ENCODE measurements around the gene DGLUCY.
"Not testable (repeated sequence)": the region's sequence is repeated elsewhere in the genome, so short reads cannot be mapped to it uniquely, and the experiment has no call there.

DGLUCY gene

DNA sequence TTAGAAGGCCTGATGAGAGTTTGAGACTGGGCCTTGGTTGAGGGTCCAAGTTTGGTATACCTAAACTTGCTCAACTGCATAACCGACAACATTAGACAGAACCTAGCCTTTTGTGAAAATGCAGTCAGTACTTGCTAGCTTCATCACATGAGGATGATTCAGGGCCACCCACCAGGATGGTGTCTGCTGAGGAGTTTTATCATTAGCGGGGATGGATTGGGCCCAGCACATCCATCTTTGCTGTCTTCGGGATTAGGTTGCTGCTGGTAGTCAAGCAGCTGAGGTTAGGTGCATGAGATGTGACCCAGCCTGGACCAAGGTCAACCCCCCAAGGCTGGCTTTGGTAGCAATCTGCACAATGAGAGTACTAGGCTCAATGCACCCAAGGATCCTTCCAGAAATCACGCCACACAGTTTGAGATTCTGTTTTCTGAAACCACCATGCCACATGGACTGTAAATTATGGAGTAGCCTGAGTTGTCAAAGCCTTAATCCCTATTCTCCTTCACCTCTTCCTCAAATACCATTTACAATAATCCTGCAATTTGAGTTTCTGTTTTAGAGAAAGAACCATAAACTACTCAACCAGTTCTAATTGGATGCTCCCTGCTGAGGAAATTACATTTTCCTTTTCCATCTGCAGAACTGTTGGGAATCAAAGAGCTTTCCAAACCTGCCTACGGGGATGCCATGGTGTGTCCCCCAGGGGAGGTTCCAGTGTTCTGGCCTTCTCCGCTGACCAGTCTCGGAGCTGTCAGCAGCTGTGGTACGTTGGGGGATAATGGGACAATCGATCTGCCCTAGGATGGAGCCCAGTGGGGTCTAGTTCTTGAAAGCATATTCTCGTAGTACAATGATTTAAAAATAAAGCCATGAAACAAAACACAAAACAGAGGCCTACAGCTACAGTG lies 61.7 kb downstream of the DGLUCY start:
- H3K27me3 Mint-ChIP-seq: no peaks in the 10 kb centered on the region
- DNase-seq: no peak
- no peak overlapping the region for H3K4me3 Mint-ChIP-seq
- H3K4me1 Mint-ChIP-seq: peaks cover 5 to 16% of the 10 kb centered on the region in 2 donors
- peaks cover 23 to 36% of the 10 kb centered on the region in 2 donors for H3K36me3 Mint-ChIP-seq
- no peaks in the 10 kb centered on the region for H3K9me3 Mint-ChIP-seq
- ATAC-seq (replicated peaks): no peak
- no peak overlapping the region for H3K27ac Mint-ChIP-seq

- H3K4me3 Mint-ChIP-seq: no peak overlapping the region
- H3K4me1 Mint-ChIP-seq: peaks cover 5 to 16% of the 10 kb centered on the region in 2 donors
- ATAC-seq (replicated peaks) (peak; percentile 74 to 81), DNase-seq (peak; percentile 31)
- H3K9me3 Mint-ChIP-seq: no peaks in the 10 kb centered on the region
- peaks cover 29 to 38% of the 10 kb centered on the region in 2 donors for H3K36me3 Mint-ChIP-seq
- H3K27me3 Mint-ChIP-seq: no peaks in the 10 kb centered on the region
- H3K27ac Mint-ChIP-seq: peak overlapping the region; percentile 62
Measured at GRCh38 chr14:91177073-91178034, 63.5 kb downstream of the DGLUCY start.

DNA sequence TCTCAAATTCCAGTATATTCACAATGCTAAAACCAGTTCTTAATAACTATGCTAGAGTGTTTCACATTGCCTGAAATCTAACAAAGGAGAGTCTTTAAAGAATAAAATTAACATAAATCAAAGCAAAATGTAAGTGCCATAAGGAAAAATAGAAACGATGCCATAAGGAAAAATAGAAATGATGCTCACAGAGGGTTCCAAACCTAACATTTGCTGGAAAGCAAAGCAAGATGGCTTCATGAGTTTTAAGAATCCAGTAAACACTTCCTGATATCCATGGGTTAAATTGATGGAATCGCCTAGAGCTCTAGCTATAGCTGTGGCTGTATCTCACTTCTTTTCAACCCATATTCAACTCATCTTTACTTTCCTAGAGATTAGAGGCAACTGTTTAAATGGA lies 66.7 kb downstream of the DGLUCY start:
- no peak overlapping the region for H3K27ac Mint-ChIP-seq
- ATAC-seq (replicated peaks) (no peak), DNase-seq (no peak)
- peaks cover 21 to 31% of the 10 kb centered on the region in 2 donors for H3K36me3 Mint-ChIP-seq
- H3K4me3 Mint-ChIP-seq: no peak overlapping the region
- H3K9me3 Mint-ChIP-seq: no peaks in the 10 kb centered on the region
- H3K4me1 Mint-ChIP-seq: peaks cover 1 to 9% of the 10 kb centered on the region in 2 donors
- H3K27me3 Mint-ChIP-seq: no peaks in the 10 kb centered on the region

DNA sequence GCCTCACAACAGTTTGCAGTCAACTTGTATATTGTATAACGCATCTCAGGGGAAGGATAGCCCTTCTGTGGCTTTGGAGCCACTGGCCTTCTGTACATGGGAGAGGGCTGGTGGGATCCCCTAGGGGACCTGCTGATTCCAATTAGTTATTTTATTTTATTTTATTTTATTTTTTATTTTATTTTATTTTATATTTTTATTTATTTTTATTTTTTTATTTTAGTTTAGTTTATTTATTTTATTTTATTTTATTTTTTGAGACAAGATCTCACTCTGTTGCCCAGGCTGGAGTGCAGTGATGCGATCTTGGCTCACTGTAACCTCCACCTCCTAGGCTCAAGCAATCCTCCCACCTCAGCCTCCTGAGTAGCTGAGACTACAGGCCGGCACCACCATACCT lies 68.9 kb downstream of the DGLUCY start:
- not testable (repeated sequence) for DNase-seq; ATAC-seq (replicated peaks); H3K27me3 Mint-ChIP-seq; H3K27ac Mint-ChIP-seq; H3K4me3 Mint-ChIP-seq; H3K4me1 Mint-ChIP-seq; H3K9me3 Mint-ChIP-seq
- peaks cover 22 to 32% of the 10 kb centered on the region in 2 donors for H3K36me3 Mint-ChIP-seq

- Mint-ChIP-seq H3K27me3 (no peaks in the 10 kb centered on the region), H3K9me3 (no peaks in the 10 kb centered on the region), H3K4me3 (no peak overlapping the region), H3K27ac (no peak overlapping the region), H3K36me3 (peaks cover 33 to 42% of the 10 kb centered on the region in 2 donors), H3K4me1 (no peaks in the 10 kb centered on the region)
- ATAC-seq (replicated peaks) (no peak), DNase-seq (no peak)
Measured at GRCh38 chr14:91184559-91184958, 70.7 kb downstream of the DGLUCY start.

- ATAC-seq (replicated peaks) (no peak), DNase-seq (no peak)
- H3K27me3 Mint-ChIP-seq: no peaks in the 10 kb centered on the region
- no peak overlapping the region for H3K4me3 Mint-ChIP-seq
- H3K9me3 Mint-ChIP-seq: no peaks in the 10 kb centered on the region
- H3K36me3 Mint-ChIP-seq: peaks cover 42 to 52% of the 10 kb centered on the region in 2 donors
- H3K27ac Mint-ChIP-seq: no peak overlapping the region
- no peaks in the 10 kb centered on the region for H3K4me1 Mint-ChIP-seq
Measured at GRCh38 chr14:91185721-91186120, 71.8 kb downstream of the DGLUCY start.

DNA sequence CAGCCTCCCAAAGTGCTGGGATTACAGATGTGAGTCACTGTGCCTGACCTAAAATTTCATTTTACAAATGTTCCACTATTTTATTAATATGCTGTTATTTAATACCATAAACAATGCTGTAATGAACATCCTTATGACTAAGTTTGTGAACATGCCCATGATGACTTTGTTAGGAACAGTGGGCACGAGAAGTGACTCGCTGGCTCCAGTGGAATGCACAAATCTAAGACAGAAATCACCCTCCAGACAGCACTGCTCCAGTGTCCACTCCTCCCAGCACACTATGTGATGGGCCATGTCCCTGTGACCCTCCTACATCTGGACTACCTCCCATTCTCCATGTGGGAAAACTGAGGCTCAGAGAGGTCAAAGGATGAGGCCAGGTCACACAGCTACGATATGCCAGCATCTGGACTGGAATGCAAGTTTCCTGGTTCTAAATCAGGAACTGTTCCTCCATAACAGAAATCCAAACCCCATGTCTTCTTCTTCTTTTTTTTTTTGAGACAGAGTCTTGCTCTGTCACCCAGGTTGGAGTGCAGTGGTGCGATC lies 72.7 kb downstream of the DGLUCY start:
- Mint-ChIP-seq H3K9me3 (no peaks in the 10 kb centered on the region), H3K4me1 (no peaks in the 10 kb centered on the region), H3K4me3 (no peak overlapping the region), H3K27ac (no peak overlapping the region), H3K36me3 (peaks cover 42 to 53% of the 10 kb centered on the region in 2 donors), H3K27me3 (no peaks in the 10 kb centered on the region)
- no peak for DNase-seq
- ATAC-seq (replicated peaks): no peak

DNA sequence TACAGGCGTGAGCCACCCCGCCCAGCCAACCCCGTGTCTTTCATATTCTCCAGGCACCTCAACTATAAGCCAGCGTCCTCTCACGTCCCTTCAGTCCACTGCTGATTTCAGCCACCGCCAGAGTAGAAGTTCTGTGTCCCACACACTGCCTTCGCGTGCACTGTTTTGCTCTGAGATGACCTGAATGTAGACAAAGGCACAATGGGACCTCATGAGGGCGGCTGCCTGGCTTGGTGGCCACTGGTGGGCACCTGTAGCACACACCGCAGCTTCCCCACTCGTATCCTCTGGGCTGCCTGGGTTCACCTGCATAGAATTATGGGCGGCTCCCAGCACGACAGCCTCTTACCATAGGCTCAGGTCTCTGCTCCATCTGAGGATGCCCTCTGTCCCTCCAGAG lies 73.4 kb downstream of the DGLUCY start:
- no peaks in the 10 kb centered on the region for H3K4me1 Mint-ChIP-seq
- peak overlapping the region; percentile 37 for H3K27ac Mint-ChIP-seq
- ATAC-seq (replicated peaks) (no peak), DNase-seq (no peak)
- no peaks in the 10 kb centered on the region for H3K27me3 Mint-ChIP-seq
- H3K4me3 Mint-ChIP-seq: no peak overlapping the region
- peaks cover 43 to 57% of the 10 kb centered on the region in 2 donors for H3K36me3 Mint-ChIP-seq
- no peaks in the 10 kb centered on the region for H3K9me3 Mint-ChIP-seq

DNA sequence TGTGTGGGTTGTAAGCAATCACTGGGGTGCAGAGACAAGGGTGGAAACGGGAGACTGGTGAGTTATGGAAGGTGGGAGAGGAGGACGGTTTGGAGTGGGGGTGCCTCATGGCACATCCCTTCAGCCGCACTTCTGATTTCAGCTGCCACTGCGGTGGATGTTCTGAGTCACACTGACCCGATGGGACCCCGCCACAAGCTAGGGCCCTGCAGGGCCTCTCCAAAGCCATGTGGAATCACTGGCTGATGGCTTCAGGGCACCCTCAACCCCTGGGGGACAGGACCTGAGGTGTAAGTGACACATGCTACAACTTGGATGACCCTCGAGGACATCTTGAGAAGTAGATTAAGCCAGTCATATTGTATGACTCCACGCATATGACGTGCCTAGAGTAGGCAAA lies 77.0 kb downstream of the DGLUCY start:
- Mint-ChIP-seq H3K4me1 (no peaks in the 10 kb centered on the region), H3K4me3 (no peak overlapping the region), H3K27me3 (no peaks in the 10 kb centered on the region), H3K27ac (no peak overlapping the region), H3K9me3 (no peaks in the 10 kb centered on the region), H3K36me3 (peaks cover 51 to 64% of the 10 kb centered on the region in 2 donors)
- no peak for ATAC-seq (replicated peaks)
- no peak for DNase-seq

DNA sequence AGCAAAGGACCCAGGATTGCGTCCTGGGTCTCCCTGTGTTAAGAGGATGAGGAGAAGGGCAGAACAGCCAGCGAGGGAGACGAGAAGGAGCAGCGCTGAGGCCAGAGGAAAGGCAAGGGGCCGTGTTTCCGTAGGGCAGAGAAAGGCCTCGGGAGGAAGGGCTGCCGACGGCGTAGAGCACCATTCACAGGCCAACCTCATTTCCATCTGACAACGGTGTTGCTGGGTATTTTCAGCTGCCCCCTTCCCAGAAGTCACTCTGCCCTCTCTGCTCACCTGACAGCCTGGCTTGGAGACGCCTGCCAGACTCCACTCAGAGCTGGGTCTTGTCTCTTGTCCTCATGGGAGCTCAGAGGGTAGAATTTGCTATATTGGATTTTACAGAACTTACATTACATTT lies 79.2 kb downstream of the DGLUCY start:
- DNase-seq (no peak), ATAC-seq (replicated peaks) (no peak)
- Mint-ChIP-seq H3K4me3 (no peak overlapping the region), H3K27me3 (no peaks in the 10 kb centered on the region), H3K27ac (no peak overlapping the region), H3K9me3 (no peaks in the 10 kb centered on the region), H3K36me3 (peaks cover 53 to 67% of the 10 kb centered on the region in 2 donors), H3K4me1 (peaks cover 0 to 3% of the 10 kb centered on the region in 2 donors)

DNA sequence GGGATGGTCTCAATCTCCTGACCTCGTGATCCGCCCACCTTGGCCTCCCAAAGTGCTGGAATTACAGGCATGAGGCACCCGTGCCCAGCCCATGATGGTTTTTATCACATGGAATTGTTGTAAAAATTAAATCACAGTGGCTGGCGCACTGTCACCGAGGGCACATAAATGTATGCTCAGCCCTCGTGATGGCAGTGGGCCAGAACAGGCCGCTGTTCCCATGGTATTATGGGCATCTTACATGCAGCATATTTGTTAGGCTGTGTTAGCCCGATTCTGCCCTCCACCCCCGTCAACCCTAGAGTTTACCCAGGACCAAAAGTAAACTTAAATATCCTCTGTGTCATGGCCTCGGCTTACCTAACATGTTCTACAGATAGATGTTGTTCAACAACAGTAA lies 82.0 kb downstream of the DGLUCY start:
- Mint-ChIP-seq H3K4me1 (peaks cover 0 to 3% of the 10 kb centered on the region in 2 donors), H3K27me3 (no peaks in the 10 kb centered on the region), H3K9me3 (no peaks in the 10 kb centered on the region), H3K4me3 (no peak overlapping the region), H3K36me3 (peaks cover 58 to 73% of the 10 kb centered on the region in 2 donors), H3K27ac (no peak overlapping the region)
- ATAC-seq (replicated peaks): no peak
- DNase-seq: no peak

GRCh38 chr14:91197631-91198030 lies 83.8 kb downstream of the DGLUCY start:
- Mint-ChIP-seq H3K9me3 (no peaks in the 10 kb centered on the region), H3K4me1 (peaks cover 0 to 3% of the 10 kb centered on the region in 2 donors), H3K36me3 (peaks cover 56 to 68% of the 10 kb centered on the region in 2 donors), H3K4me3 (no peak overlapping the region), H3K27ac (no peak overlapping the region), H3K27me3 (no peaks in the 10 kb centered on the region)
- ATAC-seq (replicated peaks): no peak
- DNase-seq: no peak

DNA sequence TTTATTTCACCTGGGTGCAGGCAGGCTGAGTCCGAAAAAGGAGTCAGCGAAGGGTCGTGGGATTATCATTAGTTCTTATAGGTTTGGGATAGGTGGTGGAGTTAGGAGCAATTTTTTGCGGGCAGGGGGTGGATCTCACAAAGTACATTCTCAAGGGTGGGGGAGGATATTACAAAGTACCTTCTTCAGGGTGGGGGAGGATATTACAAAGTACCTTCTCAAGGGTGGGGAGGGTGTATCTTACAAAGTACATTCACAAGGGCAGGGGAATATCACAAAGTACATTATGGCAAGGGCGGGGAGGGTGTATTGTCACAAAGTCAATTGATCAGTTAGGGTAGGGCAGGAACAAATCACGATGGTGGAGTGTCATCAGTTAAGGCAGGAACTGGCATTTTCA lies 86.9 kb downstream of the DGLUCY start:
- peaks cover 73 to 80% of the 10 kb centered on the region in 2 donors for H3K36me3 Mint-ChIP-seq
- H3K4me3 Mint-ChIP-seq; DNase-seq; H3K27ac Mint-ChIP-seq; H3K9me3 Mint-ChIP-seq; H3K27me3 Mint-ChIP-seq; H3K4me1 Mint-ChIP-seq; ATAC-seq (replicated peaks): not testable (repeated sequence)

All from stimulated activated naive B cell treated with anti-CD40 and anti-IgM and Interleukin-4, amounts not matched to agents 10 μg/mL and 1 μg/mL and 100 μg/mL, for 72 hours (primary cell).